ENCODE measurements around the gene RBM27.
"Not testable (repeated sequence)": the region's sequence is repeated elsewhere in the genome, so short reads cannot be mapped to it uniquely, and the experiment has no call there.

Gene RBM27

DNA sequence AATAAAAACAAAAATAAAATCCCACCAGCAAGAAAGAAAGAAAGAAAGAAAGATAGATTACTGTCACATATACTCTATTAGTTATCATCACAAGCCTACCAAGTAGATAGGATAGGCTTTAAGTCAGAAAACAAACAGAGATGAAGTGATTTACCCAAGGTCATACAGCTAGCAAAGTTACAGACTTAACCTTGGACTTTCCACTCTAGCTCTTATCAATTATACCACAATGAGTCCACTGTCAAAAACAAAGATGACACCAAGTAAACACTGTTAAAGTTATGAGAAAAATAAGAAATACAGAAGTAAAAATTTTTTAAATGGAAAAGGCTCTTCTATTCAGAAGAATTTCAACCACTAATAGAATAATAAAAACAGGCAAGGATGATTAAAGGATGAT is 34.3 kb upstream of the RBM27 start:
- no peak for DNase-seq (ENCODE audit: extremely low spot score)
- TF ChIP-seq, protein P1, sequence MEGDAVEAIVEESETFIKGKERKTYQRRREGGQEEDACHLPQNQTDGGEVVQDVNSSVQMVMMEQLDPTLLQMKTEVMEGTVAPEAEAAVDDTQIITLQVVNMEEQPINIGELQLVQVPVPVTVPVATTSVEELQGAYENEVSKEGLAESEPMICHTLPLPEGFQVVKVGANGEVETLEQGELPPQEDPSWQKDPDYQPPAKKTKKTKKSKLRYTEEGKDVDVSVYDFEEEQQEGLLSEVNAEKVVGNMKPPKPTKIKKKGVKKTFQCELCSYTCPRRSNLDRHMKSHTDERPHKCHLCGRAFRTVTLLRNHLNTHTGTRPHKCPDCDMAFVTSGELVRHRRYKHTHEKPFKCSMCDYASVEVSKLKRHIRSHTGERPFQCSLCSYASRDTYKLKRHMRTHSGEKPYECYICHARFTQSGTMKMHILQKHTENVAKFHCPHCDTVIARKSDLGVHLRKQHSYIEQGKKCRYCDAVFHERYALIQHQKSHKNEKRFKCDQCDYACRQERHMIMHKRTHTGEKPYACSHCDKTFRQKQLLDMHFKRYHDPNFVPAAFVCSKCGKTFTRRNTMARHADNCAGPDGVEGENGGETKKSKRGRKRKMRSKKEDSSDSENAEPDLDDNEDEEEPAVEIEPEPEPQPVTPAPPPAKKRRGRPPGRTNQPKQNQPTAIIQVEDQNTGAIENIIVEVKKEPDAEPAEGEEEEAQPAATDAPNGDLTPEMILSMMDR (IDR thresholded peaks at IDR 0.05; ENCODE audit: control extremely low read depth, extremely low read depth, low read depth, missing control alignments) = no peak
- ChIA-PET POLR2A (no interaction called here), CTCF (interaction anchor here (0.7 to 1.1 kb wide), 2 partner anchors 23 to 32 kb away, joined by 3 read pairs; no protein-coding TSS in a partner anchor)

DNA sequence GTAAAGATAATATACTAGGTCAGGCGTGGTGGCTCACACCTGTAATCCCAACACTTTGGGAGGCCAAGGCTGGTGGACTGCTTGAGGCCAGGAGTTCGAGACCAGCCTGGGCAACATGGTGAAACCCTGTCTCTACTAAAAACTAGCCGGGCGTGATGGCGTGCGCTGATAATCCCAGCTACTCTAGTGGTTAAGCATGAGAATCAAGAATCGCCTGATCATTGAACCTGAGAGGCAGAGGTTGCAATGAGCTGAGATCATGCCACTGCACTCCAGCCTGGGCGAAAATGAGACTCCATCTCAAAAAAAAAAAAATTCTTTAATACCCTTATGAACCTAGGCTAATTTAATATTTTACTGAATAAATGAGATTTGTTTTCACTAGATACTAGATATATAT is 30.4 kb upstream of the RBM27 start:
- POLR2A ChIA-PET; DNase-seq (ENCODE audit: extremely low spot score): not testable (repeated sequence)
- CTCF ChIA-PET = interaction anchor here (0.7 to 1.4 kb wide), 5 partner anchors 10 to 254 kb away, joined by 3 read pairs; partner anchors contain the start of gene LARS1

DNA sequence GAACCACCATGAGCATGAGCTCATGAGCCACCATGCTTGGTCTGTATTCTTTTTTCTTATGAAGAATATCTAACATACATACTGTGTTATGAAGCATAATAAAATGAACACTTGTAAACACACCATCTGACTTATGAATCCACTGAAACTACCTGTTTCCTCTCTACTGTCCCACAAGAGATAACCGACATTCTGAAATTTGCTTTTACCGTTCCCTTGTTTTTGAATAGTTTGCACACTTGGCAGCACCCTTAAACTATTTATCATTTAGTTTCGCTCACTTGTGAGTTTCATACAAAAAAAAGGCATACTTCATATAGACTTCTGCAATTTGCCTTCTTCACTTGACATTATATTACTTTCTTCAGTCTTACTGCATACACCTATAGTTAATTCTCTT is 29.8 kb upstream of the RBM27 start:
- TF ChIP-seq, protein P1 (IDR thresholded peaks at IDR 0.05; ENCODE audit: control extremely low read depth, extremely low read depth, low read depth, missing control alignments) = no peak
- DNase-seq (ENCODE audit: extremely low spot score) = peak; percentile 54
- ChIA-PET CTCF (interaction anchor here (0.7 to 1.0 kb wide), 4 partner anchors 9 to 56 kb away, joined by 3 to 5 read pairs (median 3); partner anchors contain the start of gene LARS1), POLR2A (no interaction called here)

DNA sequence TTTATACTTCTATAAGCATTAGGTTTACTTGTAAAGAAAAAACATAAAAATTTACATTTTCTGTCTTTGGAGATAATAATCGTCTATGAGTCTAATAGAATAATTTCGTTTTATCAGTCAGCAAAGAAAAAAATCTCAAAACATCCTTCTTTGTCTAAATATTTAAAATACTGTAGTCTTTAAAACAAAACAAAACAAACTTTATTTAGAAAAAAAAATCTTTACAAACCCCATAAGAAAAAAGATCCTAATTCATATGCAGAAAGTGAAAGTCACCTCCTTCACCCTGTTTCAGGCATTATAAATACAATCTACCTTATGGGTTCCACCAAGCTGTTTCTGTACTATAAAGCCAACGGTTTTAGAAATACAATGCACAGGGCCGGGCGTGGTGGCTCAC is 26.6 kb upstream of the RBM27 start:
- POLR2A ChIA-PET = no interaction called here
- DNase-seq (ENCODE audit: extremely low spot score) = no peak
- TF ChIP-seq, protein P1 (IDR thresholded peaks at IDR 0.05; ENCODE audit: control extremely low read depth, extremely low read depth, low read depth, missing control alignments) = no peak
- CTCF ChIA-PET = no interaction called here

DNA sequence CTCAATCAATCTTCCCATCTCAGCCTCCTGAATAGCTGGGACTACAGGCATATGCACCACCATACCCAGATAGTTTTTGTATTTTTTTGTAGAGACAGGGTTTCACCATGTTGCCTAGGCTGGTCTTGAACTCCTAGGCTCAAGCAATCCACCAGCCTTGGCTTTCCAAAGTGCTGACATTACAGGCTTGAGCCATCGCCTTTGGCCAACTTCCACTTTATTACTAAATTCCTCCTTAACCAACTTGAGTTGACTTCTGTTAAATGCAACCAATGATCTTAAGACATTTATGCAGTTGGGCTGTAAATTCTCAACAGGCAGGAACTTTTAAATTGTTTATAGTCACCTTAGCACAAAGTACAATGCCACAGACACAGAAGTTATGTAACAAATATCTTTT is 23.7 kb upstream of the RBM27 start:
- TF ChIP-seq, protein P1 (IDR thresholded peaks at IDR 0.05; ENCODE audit: control extremely low read depth, extremely low read depth, low read depth, missing control alignments) = no peak
- ChIA-PET POLR2A (no interaction called here), CTCF (no interaction called here)
- DNase-seq (ENCODE audit: extremely low spot score) = no peak

DNA sequence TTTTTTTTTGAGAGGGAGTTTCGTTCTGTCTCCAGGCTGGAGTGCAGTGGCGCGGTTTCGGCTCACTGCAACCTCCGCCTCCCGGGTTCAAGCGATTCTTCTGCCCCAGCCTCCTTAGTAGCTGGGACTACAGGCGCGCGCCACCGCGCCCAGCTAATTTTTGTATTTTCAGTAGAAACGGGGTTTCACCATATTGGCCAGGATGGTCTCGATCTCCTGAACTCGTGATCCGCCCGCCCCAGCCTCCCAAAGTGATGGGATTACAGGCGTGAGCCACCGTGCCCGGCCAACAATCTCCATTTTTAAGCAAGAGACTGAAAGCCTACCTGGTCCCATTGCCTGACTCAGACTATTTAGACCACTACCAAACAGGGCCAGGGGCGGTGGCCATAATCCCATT is 20.0 kb upstream of the RBM27 start:
- DNase-seq (ENCODE audit: extremely low spot score) = not testable (repeated sequence)
- ChIA-PET POLR2A (interaction anchor here (1.3 kb wide), 1 partner anchor 20 kb away, joined by 4 read pairs; the partner anchor contains the start of gene RBM27), CTCF (interaction anchor here (0.8 to 1.3 kb wide), 2 partner anchors 10 to 16 kb away, joined by 3 read pairs; no protein-coding TSS in a partner anchor)

DNA sequence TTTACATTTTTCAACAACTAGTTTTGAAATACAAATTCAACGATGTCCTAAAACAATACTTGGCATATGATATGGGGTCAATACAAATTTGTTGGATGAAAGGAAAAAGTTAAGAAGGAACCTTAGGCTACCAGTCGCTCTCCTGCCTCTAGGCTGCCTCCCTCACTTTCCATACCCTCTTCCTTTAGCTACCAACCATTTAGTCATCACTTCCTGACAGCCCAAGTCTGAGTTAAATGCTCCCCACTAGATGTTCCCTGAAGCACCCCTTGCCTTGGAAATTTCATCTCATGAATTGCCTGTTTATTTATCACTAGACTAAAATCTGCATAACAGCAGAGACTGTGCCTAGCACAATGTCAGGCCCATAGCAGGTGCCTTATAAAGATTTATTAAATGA is 18.2 kb upstream of the RBM27 start:
- POLR2A ChIA-PET = interaction anchor here (0.5 kb wide), 1 partner anchor 8 kb away, joined by 3 read pairs; no protein-coding TSS in a partner anchor
- no peak for DNase-seq (ENCODE audit: extremely low spot score)
- CTCF ChIA-PET = interaction anchor here (1.2 to 1.9 kb wide), 2 partner anchors 15 to 57 kb away, joined by 3 to 10 read pairs; no protein-coding TSS in a partner anchor
- TF ChIP-seq, protein P1 (IDR thresholded peaks at IDR 0.05; ENCODE audit: control extremely low read depth, extremely low read depth, low read depth, missing control alignments) = no peak

DNA sequence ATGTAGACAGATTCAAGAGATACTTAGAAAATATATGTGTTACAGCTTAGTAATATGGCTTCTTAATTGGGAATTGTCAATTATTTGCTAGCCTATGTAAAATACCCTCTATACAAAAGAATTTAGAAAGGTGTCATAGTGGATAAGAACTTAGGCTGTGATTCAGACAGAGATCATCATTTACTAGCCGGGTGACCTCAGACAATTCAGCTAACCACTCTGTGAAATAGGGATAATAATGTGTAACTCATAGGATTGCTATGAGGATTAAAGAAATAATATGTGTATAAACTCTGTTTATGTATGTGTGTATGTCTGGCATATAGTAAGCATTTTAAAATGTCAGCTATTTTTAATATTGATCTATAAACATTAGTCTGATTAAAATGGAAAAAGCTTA is 15.0 kb upstream of the RBM27 start:
- ChIA-PET POLR2A (interaction anchor here (0.9 kb wide), 1 partner anchor 12 kb away, joined by 7 read pairs; no protein-coding TSS in a partner anchor), CTCF (interaction anchor here (1.7 kb wide), 1 partner anchor 13 kb away, joined by 4 read pairs; no protein-coding TSS in a partner anchor)
- no peak for DNase-seq (ENCODE audit: extremely low spot score)
- TF ChIP-seq, protein P1 (IDR thresholded peaks at IDR 0.05; ENCODE audit: control extremely low read depth, extremely low read depth, low read depth, missing control alignments) = no peak
